ENCODE data around the gene BHMT.

BHMT gene, protein sequence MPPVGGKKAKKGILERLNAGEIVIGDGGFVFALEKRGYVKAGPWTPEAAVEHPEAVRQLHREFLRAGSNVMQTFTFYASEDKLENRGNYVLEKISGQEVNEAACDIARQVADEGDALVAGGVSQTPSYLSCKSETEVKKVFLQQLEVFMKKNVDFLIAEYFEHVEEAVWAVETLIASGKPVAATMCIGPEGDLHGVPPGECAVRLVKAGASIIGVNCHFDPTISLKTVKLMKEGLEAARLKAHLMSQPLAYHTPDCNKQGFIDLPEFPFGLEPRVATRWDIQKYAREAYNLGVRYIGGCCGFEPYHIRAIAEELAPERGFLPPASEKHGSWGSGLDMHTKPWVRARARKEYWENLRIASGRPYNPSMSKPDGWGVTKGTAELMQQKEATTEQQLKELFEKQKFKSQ

GRCh38 chr5:79111387-79111959 is at the start of gene BHMT:
BHMT (plus strand) TSS chr5:79111809; CDS start chr5:79111886, 77 bp downstream.
- DNase-seq (ENCODE audit: low read depth): no peak

GRCh38 chr5:79062436-79062835 is 49.2 kb upstream of the BHMT start:
- DNase-seq (ENCODE audit: low read depth): no peak

GRCh38 chr5:79069488-79070349 is 41.9 kb upstream of the BHMT start, which contains the start of the genes BHMT2 and DMGDH:
BHMT2 (plus strand) TSS chr5:79069767; CDS start chr5:79069783, 16 bp downstream.
DMGDH (minus strand) TSS chr5:79069674; CDS start chr5:79069620, 54 bp downstream.
- no peak for DNase-seq (ENCODE audit: low read depth)

- no peak for DNase-seq (ENCODE audit: low read depth)
Measured at GRCh38 chr5:79070350-79070667, 41.3 kb upstream of the BHMT start.

DNA sequence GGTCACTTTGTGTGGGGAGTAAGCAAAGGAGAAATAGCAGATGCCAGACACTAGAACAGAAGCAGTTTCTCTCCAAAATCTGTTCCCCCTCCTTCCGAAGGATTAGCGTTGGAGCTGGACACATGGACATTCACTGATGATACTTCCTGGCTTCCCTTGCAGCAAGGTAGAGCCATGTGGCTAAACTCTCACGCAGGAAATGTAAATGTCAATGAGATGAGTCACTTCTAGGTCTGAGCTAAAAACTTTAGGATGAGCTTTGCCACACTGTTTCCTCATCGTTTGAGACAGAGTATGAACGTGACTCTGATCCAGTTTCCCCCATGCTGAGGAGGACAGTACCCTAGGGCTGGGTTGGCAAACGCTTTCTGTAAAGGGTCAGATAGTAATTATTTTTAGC is 37.0 kb upstream of the BHMT start:
- no peak for DNase-seq (ENCODE audit: low read depth)

DNA sequence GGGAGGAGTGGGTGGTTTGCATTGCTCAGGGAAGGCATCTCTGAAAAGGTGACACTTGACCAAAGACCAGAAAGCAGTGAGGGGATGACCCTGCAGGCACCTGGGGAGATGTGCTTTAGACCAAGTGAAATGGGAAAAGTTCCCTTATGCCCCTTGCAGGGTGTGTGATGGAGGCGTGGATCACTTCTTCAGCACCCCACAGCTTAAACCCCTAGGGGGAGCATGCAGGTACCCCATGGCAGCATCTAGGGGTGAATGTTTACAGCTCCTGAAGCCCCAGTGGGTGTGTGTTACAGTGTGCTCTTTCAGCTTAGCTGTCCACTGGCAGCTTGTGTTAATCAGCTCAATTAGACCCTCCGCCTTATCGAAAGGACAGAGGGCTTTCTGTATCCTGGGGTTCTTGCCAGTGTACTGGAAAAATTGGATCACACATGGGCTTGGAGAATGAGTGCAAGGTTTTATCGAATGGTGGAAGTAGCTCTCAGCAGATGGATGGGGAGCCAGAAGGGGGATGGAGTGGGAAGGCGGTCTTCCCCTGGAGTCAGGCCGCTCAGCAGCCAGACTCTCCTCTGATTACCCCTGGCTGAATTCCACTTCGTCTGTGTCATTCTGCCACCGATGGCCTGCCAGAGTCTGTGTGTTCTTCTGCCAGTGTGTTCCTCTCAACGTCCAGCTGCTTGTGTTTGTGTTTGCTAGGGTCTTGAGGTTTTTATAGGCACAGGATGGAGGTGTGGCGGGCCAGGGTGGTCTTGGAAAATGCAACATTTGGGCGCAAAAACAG is 35.8 kb upstream of the BHMT start:
- no peak for DNase-seq (ENCODE audit: low read depth)

- no peak for DNase-seq (ENCODE audit: low read depth)
Measured at GRCh38 chr5:79076819-79077218, 34.8 kb upstream of the BHMT start.

- no peak for DNase-seq (ENCODE audit: low read depth)
Measured at GRCh38 chr5:79077680-79078365, 33.8 kb upstream of the BHMT start.

DNA sequence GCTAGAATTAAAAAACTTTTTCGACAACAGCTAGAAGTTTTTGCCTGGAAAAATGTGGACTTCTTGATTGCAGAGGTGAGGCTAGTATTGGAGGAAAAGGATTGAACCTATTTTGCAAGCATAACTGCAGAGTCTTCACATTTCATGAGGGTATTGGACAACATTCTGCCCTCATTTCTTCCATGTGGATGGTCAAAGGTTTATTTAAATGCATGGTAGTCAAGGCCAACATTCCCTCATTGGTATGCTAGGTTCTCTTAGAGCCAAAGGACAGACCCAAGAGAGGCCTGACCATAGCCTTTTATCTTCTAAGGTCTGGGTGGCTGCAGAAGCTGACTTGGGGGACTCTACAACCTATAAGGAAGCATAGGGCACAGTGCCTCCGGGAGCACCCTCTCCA is 30.8 kb upstream of the BHMT start:
- DNase-seq (ENCODE audit: low read depth): no peak

GRCh38 chr5:79081779-79082178 is 29.8 kb upstream of the BHMT start:
- DNase-seq (ENCODE audit: low read depth): no peak

- DNase-seq (ENCODE audit: low read depth): no peak
Measured at GRCh38 chr5:79086116-79086515, 25.5 kb upstream of the BHMT start.

DNA sequence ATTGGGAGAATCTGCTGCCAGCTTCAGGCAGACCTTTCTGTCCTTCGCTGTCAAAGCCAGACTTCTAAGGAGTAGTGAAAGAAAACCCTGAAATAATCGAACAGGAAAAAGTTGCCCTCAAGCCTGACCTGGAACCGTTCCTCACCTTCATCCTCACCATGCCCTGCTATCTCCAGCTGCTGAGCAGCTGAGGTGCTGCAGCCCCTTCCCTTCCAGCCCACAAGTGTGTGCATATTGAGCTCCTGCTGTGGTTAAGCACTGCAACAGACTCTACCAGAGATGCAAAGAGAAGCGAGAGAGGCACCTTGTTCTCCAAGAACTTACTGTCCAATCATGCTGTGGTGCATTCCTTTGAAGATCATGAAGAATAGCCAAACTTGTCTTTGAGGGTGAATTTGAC is 23.1 kb upstream of the BHMT start:
- DNase-seq (ENCODE audit: low read depth): no peak

DNA sequence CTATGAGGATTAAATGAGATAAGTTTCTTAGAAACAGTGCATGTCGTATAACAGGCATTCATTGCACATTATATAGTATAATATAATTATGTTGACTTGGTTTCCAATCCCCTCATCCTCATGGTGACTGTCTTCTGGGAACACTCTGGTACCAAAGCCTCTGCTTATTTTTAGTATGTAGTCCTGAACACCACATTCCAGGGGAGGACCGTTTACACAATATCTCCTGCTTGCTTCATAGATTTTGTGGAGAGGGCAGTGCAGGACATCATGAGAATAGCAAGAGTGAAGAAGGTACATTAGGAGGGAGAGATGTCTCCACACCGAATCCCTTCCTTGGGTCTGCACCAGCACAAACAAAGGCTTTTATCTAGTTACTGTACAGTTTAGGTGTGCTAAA is 20.5 kb upstream of the BHMT start:
- DNase-seq (ENCODE audit: low read depth): no peak

DNA sequence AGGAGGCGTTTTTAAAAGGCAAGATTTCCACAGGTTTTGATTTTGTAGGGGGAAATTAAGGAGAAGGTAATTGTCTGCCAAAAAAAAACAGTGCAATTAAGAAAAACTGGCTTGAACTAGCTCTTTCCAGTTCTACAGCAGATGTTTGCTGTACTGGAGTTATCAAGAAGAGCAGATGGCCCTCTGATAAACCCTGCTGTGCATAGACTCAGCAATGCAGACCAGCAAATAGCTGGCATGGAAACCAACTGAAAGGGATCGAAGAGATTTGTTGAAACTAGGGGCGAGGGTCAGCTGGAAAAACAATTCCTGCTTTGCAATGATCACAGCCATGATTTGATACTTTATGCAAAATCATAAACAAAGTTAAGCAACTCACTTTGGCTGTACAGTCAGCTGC is 17.8 kb upstream of the BHMT start:
- no peak for DNase-seq (ENCODE audit: low read depth)

GRCh38 chr5:79105868-79106267 is 5.7 kb upstream of the BHMT start:
- no peak for DNase-seq (ENCODE audit: low read depth)

GRCh38 chr5:79107020-79107796 is 4.4 kb upstream of the BHMT start:
- DNase-seq (ENCODE audit: low read depth): no peak

GRCh38 chr5:79108086-79108485 is 3.5 kb upstream of the BHMT start:
- no peak for DNase-seq (ENCODE audit: low read depth)

GRCh38 chr5:79108792-79109191 is 2.8 kb upstream of the BHMT start:
- DNase-seq (ENCODE audit: low read depth): no peak

- no peak for DNase-seq (ENCODE audit: low read depth)
Measured at GRCh38 chr5:79109527-79110492, 1.8 kb upstream of the BHMT start.
